OCI-LY7 (cell line): Measurements from ENCODE around the gene BHMT2.

ENCODE experiments used
- EZH2phosphoT487 ChIP-seq: fragments of 200-600 bp; sonication (generic); IDR thresholded peaks from 2 replicates; pipeline ENCODE4 v1.6.1; 2018; ENCODE audit warnings: low read depth, borderline replicate concordance, mild to moderate bottlenecking, mixed run types, antibody characterized with exemption, low read length, moderate library complexity, mixed read lengths
- TF ChIP-seq, protein P1 (sequence below): fragments of 200-600 bp; sonication (generic); conservative IDR thresholded peaks from 2 replicates; pipeline ENCODE4 v1.5.1; 2014; ENCODE audit warnings: mild to moderate bottlenecking, antibody characterized with exemption, low read length, moderate library complexity, mixed read lengths

GRCh38 chr5:79023947-79024346 is 45.6 kb upstream of the BHMT2 start:
- TF ChIP-seq, protein P1, sequence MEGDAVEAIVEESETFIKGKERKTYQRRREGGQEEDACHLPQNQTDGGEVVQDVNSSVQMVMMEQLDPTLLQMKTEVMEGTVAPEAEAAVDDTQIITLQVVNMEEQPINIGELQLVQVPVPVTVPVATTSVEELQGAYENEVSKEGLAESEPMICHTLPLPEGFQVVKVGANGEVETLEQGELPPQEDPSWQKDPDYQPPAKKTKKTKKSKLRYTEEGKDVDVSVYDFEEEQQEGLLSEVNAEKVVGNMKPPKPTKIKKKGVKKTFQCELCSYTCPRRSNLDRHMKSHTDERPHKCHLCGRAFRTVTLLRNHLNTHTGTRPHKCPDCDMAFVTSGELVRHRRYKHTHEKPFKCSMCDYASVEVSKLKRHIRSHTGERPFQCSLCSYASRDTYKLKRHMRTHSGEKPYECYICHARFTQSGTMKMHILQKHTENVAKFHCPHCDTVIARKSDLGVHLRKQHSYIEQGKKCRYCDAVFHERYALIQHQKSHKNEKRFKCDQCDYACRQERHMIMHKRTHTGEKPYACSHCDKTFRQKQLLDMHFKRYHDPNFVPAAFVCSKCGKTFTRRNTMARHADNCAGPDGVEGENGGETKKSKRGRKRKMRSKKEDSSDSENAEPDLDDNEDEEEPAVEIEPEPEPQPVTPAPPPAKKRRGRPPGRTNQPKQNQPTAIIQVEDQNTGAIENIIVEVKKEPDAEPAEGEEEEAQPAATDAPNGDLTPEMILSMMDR: no peak
- no peak for TF ChIP-seq EZH2phosphoT487
